Lower leg skin (tissue), 4 donors: ENCODE measurements around the gene B3GALT6. TPM values are rescaled to one million over a fixed set of nuclear protein-coding genes. Genes with fewer than 3 reads are reported as not detected.
"Not testable (repeated sequence)": the region's sequence is repeated elsewhere in the genome, so short reads cannot be mapped to it uniquely, and the experiment has no call there.

ENCODE experiments used
- DNase-seq, 2 donors: peaks; one replicate each; pipeline ENCODE4 v3.0.0-alpha.2; 2019; ENCODE audit warnings: low spot score in 2 of 2
- H3K4me3 ChIP-seq: fragments of 200-600 bp; sonication (generic); 2 replicates; pipeline ENCODE4 v1.5.1; 2017; ENCODE audit warnings: mild to moderate bottlenecking, low read depth; ENCODE audit not compliant: poor library complexity, severe bottlenecking
- POLR2A ChIP-seq, 2 donors: fragments of 450-650 bp; IDR thresholded peaks; one replicate each; pipeline ENCODE4 v1.6.1; 2016 to 2017; ENCODE audit warnings: antibody characterized with exemption in 2 of 2, mild to moderate bottlenecking in 1 of 2, moderate library complexity in 1 of 2
- WGBS, 2 donors: methylation state at CpG; one replicate each; pipeline ENCODE4 v1.1.5; 2018; 5-methylcytosine and 5-hydroxymethylcytosine counted together
- intact Hi-C: fragments of 100-400 bp; cut with DNase I; formaldehyde crosslinking; loops from one replicate; pipeline ENCODE4 v1.15.0; 2023; ENCODE audit warnings: low total_unique reads
- total RNA-seq, 4 donors: library from RNA; depleted of rRNA; stranded (reverse); fragments of >200 nt; gene quantifications; one replicate each; pipeline ENCODE4 v1.1.0, GENCODE V29; 2016
- TF ChIP-seq, protein P1 (sequence below), 3 donors: fragments of 450-650 bp; IDR thresholded peaks; one replicate each; pipeline ENCODE4 v1.5.1; 2016; ENCODE audit warnings: antibody characterized with exemption in 3 of 3, mild to moderate bottlenecking in 3 of 3, moderate library complexity in 2 of 3

Gene B3GALT6
- total RNA-seq, 4 donors from 2014 or later = 12.8 to 26.1 (median 18.9) TPM

DNA sequence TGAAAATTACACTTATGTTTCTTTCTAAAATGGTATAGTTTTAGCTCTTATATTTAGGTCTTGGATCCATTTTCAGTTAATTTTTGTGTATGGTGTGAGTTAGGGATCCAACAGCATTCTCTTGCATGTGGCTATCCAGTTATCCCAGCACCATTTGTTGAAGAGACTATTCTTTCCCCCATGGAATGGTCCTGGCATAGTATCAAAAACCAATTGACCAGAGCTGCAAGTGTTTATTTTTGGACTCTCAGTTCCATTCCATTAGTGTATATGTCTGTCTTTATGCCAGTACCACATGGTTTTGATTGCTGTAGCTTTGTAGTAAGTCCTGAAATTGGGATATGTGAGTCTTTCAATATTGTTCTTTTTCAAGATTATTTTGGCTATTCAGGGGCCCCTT is 44.1 kb upstream of the B3GALT6 start:
- intact Hi-C loops = no loop called here
- TF ChIP-seq, protein P1, sequence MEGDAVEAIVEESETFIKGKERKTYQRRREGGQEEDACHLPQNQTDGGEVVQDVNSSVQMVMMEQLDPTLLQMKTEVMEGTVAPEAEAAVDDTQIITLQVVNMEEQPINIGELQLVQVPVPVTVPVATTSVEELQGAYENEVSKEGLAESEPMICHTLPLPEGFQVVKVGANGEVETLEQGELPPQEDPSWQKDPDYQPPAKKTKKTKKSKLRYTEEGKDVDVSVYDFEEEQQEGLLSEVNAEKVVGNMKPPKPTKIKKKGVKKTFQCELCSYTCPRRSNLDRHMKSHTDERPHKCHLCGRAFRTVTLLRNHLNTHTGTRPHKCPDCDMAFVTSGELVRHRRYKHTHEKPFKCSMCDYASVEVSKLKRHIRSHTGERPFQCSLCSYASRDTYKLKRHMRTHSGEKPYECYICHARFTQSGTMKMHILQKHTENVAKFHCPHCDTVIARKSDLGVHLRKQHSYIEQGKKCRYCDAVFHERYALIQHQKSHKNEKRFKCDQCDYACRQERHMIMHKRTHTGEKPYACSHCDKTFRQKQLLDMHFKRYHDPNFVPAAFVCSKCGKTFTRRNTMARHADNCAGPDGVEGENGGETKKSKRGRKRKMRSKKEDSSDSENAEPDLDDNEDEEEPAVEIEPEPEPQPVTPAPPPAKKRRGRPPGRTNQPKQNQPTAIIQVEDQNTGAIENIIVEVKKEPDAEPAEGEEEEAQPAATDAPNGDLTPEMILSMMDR (IDR thresholded peaks at IDR 0.05) = no peak
- TF ChIP-seq POLR2A (IDR thresholded peaks at IDR 0.05) = no peak
- H3K4me3 ChIP-seq = no peak overlapping the region
- no peak for DNase-seq

DNA sequence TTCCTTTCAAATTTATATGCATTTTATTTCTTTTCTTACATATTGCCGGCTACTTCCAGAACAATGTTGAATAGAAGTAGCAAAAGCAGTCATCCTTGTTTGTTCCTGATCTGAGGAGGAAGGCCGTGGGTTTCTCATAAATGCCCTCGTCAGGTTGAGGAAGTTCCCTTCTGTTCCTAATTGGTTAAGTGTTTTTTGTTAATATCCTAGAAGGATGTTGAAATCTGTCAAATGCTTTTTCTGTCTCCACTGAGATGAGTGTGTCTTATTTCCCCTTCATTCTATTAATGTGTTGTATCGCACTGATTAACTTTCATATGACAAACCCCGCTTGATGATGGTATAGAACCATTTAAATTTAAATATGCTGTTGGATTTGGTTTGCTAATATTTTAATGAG is 42.9 kb upstream of the B3GALT6 start:
- TF ChIP-seq, protein P1 (IDR thresholded peaks at IDR 0.05) = no peak
- TF ChIP-seq POLR2A (IDR thresholded peaks at IDR 0.05) = no peak
- no peak for DNase-seq
- intact Hi-C loops = no loop called here
- 70 to 82% methylated on average over 5 of the region's 5 CpGs for WGBS, 2 donors
- no peak overlapping the region for H3K4me3 ChIP-seq

DNA sequence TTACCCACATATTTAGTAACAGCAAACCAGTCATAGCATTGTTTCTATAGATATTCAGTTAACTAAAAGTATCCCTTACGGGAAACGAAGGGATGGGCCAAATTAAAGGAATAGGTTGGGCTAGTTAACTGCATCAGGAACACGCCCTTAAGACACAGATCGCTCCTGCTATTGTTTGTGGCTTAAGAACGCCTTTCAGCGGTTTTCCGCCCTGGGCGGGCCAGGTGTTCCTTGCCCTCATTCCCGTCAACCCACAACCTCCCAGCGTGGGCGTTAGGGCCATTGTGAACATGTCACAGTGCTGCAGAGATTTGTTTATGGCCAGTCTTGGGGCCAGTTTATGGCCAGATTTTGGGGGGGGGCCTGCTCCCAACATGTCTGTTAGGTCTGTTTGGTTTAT is 40.3 kb upstream of the B3GALT6 start:
- H3K4me3 ChIP-seq = no peak overlapping the region
- 73 to 83% methylated on average over 11 of the region's 11 CpGs for WGBS, 2 donors
- DNase-seq = no peak
- TF ChIP-seq, protein P1 (IDR thresholded peaks at IDR 0.05) = no peak
- no peak for TF ChIP-seq POLR2A (IDR thresholded peaks at IDR 0.05)
- intact Hi-C loops = no loop called here

DNA sequence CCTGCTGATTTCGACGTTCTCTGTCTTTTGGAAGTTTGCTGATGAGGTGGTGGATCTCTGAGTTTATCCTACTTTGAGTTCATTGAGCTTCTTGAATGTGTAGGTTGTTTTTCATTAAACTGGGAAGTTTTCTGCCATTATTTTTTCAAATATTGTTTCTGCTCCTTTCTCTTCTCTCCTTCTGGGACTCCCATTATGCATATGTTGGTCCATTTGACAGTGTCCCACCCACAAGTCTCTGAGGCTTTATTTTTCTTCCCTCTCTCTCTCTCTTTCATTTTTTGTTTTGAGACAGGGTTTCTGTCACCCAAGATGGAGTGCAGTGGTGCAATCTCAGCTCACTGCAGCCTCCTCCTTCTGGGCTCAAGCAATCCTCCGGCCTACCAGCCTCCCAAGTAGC is 37.3 kb upstream of the B3GALT6 start:
- intact Hi-C loops = no loop called here
- no peak for TF ChIP-seq POLR2A (IDR thresholded peaks at IDR 0.05)
- TF ChIP-seq, protein P1 (IDR thresholded peaks at IDR 0.05) = no peak
- no peak for DNase-seq
- 62 to 95% methylated on average over 3 of the region's 3 CpGs for WGBS, 2 donors
- no peak overlapping the region for H3K4me3 ChIP-seq

DNA sequence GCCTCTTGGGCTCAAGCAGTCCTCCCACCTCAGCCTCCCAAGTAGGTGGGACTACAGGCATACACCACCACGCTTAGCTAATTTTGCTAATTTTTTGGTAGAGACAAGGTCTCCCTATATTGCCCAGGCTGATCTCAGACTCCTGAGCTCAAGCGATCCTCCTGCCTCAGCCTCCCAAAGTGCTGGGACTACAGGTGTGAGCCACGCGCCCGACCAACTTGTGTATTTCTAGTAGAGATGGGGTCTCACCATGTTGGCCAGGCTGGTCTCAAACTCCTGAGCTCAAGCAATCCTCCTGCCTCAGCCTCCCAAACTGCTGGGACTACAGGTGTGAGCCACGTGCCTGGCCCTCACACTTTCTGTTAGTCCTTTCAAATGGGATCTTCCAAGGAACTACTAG is 36.3 kb upstream of the B3GALT6 start:
- DNase-seq, intact Hi-C loops, H3K4me3 ChIP-seq: not testable (repeated sequence)
- 96 to 98% methylated on average over 6 of the region's 6 CpGs for WGBS, 2 donors

DNA sequence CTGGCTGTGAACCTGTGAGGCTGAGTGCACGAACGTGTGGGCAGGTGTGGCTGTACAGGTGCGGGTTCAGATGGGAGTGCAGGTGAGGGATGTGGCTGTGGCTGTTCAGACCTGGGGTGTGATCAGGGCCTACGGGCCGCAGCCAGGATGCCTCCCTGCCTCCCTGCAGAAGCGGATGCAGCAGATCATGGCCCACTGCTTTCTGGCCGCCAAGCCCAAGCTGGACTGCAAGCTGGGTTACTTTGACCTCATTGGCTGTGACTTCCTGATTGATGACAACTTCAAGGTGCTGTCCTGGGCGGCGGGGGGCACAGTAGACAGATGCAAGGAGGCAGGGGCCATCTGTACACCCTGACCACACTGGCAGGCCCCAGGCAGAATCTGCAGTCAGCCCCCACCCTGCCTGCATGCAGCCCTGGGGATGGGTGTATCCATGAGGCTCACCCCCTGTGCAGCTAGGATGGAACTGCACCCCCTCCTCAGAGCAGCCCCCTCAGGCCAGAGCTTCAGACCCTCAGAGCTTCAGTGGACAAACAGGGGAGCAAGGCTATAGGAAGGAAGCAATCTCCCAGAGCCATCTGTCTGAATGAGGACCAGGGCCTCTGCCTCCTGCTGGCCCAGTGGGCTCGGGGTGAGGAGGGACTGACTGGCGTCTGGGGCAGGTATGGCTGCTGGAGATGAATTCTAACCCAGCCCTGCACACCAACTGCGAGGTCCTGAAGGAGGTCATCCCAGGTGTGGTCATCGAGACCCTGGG is 35.4 kb upstream of the B3GALT6 start:
- no peak for DNase-seq
- intact Hi-C loops = no loop called here
- TF ChIP-seq, protein P1 (IDR thresholded peaks at IDR 0.05) = no peak
- TF ChIP-seq POLR2A (IDR thresholded peaks at IDR 0.05) = no peak
- H3K4me3 ChIP-seq = no peak overlapping the region
- WGBS, 2 donors = 83 to 85% methylated on average over 9 to 13 of the region's 13 CpGs
